Measurements from ENCODE around the gene GPR146. TPM values are rescaled to one million over a fixed set of nuclear protein-coding genes. Genes with fewer than 3 reads are reported as not detected.
A peak's percentile ranks its signal among the peaks of the same experiment; 100 is the strongest.

The GPR146 gene
- total and polyA plus RNA-seq, 9 of the 15 experiments (the other 6 are each of a cell fraction or from before 2014, with no cell fraction given) = 0.22 to 3.6 (median 0.64) TPM; not detected in 2

- TF ChIP-seq ATF4 (CRISPR knock-in tag; IDR thresholded peaks at IDR 0.05) (0 out of 2 replicates have a peak, but pooled peaks have one; percentile 37), TFAM (CRISPR knock-in tag; conservative IDR thresholded peaks at IDR 0.05) (no peak), JUN (IDR thresholded peaks at IDR 0.05; ENCODE audit: borderline replicate concordance, low read depth, low read length) (no peak), JUN (CRISPR knock-in tag; IDR thresholded peaks at IDR 0.05; ENCODE audit: borderline replicate concordance) (no peak), KLF1 (tag; IDR thresholded peaks at IDR 0.05) (no peak), MCM7 (IDR thresholded peaks at IDR 0.05) (no peak), ARID2 (IDR thresholded peaks at IDR 0.05) (no peak), CEBPB (tag; IDR thresholded peaks at IDR 0.05) (no peak), EP400 (IDR thresholded peaks at IDR 0.05) (peak; percentile 65), ZNF449 (CRISPR knock-in tag; IDR thresholded peaks at IDR 0.05) (no peak), ARHGAP35 (IDR thresholded peaks at IDR 0.05; ENCODE audit: partially characterized antibody) (no peak), EHMT2 (IDR thresholded peaks at IDR 0.05) (no peak), ZBTB7A (IDR thresholded peaks at IDR 0.05; ENCODE audit: borderline replicate concordance, control insufficient read depth, low read depth, low read length) (peak; percentile 74; the same call in 1 of the 2 replicates), ZNF316 (IDR thresholded peaks at IDR 0.05) (peak; percentile 27; the same call in 1 of the 2 replicates), TRIM24 (IDR thresholded peaks at IDR 0.05) (no peak), CHAMP1 (IDR thresholded peaks at IDR 0.05) (no peak), POLR2H (tag; IDR thresholded peaks at IDR 0.05; ENCODE audit: low read depth) (no peak), RBM22 (IDR thresholded peaks at IDR 0.05; ENCODE audit: low read depth, low read length, poor library complexity, severe bottlenecking) (no peak), BCOR (IDR thresholded peaks at IDR 0.05) (peak; percentile 30; the same call in 1 of the 2 replicates), MTA2 (IDR thresholded peaks at IDR 0.05; ENCODE audit: low read depth) (peak; percentile 15; the same call in 1 of the 2 replicates), HDAC1 (IDR thresholded peaks at IDR 0.05) (peak in 1 of 2 experiments; percentile 26; a peak in 1 of 4 replicates), NR2C2 (CRISPR knock-in tag; IDR thresholded peaks at IDR 0.05) (no peak), NR2C2 (tag; IDR thresholded peaks at IDR 0.05) (no peak), ARID3A (IDR thresholded peaks at IDR 0.05; ENCODE audit: borderline replicate concordance, low read depth, low read length) (no peak)
Measured at GRCh38 chr7:1086588-1087464, 42.5 kb downstream of the GPR146 start (continued).
